Spleen (tissue), 11 donors: ENCODE data around the gene TRMT1. TPM values are rescaled to one million over a fixed set of nuclear protein-coding genes. Genes with fewer than 3 reads are reported as not detected.

ENCODE experiments used
- DNase-seq: peaks from one replicate; pipeline ENCODE4 v3.0.0-alpha.2; 2020
- H3K27ac ChIP-seq, 8 donors: fragments of 200-600 bp; sonication (generic) in 7 of 8; 1 replicate in 4 of 8; 2 replicates in 4 of 8; pipeline versions ENCODE4 v1.5.0 to v1.8.0; 2016 to 2021; ENCODE audit warnings: inconsistent platforms in 4 of 8, mild to moderate bottlenecking in 4 of 8, moderate library complexity in 1 of 8
- H3K27me3 ChIP-seq, 7 donors: fragments of 200-600 bp; sonication (generic) in 6 of 7; replicated peaks in 1 of 7; 1 replicate in 4 of 7; 2 replicates in 3 of 7; pipeline versions ENCODE4 v1.5.0 to v1.8.0; 2016 to 2021; ENCODE audit warnings: inconsistent platforms in 3 of 7, mild to moderate bottlenecking in 1 of 7
- H3K36me3 ChIP-seq, 6 donors: fragments of 200-600 bp; sonication (generic) in 5 of 6; 1 replicate in 4 of 6; 2 replicates in 2 of 6; pipeline versions ENCODE4 v1.5.0 to v1.8.0; 2016 to 2021; ENCODE audit warnings: inconsistent platforms in 2 of 6
- H3K4me1 ChIP-seq, 6 donors: fragments of 200-600 bp; sonication (generic) in 5 of 6; 1 replicate in 3 of 6; 2 replicates in 3 of 6; pipeline versions ENCODE4 v1.5.0 to v1.8.0; 2016 to 2021; ENCODE audit warnings: inconsistent platforms in 3 of 6
- H3K4me3 ChIP-seq, 8 donors: fragments of 200-600 bp; sonication (generic) in 7 of 8; 1 replicate in 4 of 8; 2 replicates in 4 of 8; pipeline versions ENCODE4 v1.5.0 to v1.8.0; 2016 to 2021; ENCODE audit warnings: inconsistent platforms in 4 of 8, mild to moderate bottlenecking in 4 of 8, moderate library complexity in 2 of 8
- H3K9me3 ChIP-seq, 8 donors: fragments of 200-600 bp; sonication (generic) in 7 of 8; 1 replicate in 4 of 8; 2 replicates in 4 of 8; pipeline versions ENCODE4 v1.5.0 to v1.8.0; 2016 to 2021; ENCODE audit warnings: inconsistent platforms in 4 of 8
- POLR2A ChIP-seq, 3 donors: fragments of 450-650 bp; IDR thresholded peaks; one replicate each; pipeline ENCODE4 v1.5.1; 2017; ENCODE audit warnings: antibody characterized with exemption in 3 of 3, mild to moderate bottlenecking in 1 of 3
- POLR2AphosphoS5 ChIP-seq, 3 donors: sonication (generic); formaldehyde crosslinking; IDR thresholded peaks; one replicate each; pipeline ENCODE4 v1.5.1; 2017; ENCODE audit warnings: antibody characterized with exemption in 3 of 3
- WGBS, 5 donors: extraction: QIAGEN DNeasy Blood & Tissue Kit in 3 of 5; methylation state at CpG; one replicate each; pipeline versions ENCODE4 v1.1.5 to v1.1.7; 2013 to 2018; 5-methylcytosine and 5-hydroxymethylcytosine counted together
- intact Hi-C: fragments of 100-400 bp; cut with DNase I; formaldehyde crosslinking; loops from one replicate; pipeline ENCODE4 v1.15.0; 2023; ENCODE audit warnings: low total_unique reads
- polyA plus RNA-seq, 3 donors: library from polyadenylated mRNA; stranded (reverse); fragments of 200-250 nt; gene quantifications; one replicate each; pipeline ENCODE4 v1.2.1, GENCODE V29; 2013
- total RNA-seq, 7 donors: library from RNA; depleted of rRNA in 3 of 7; stranded (reverse); fragments of >200 nt in 3 of 7; fragmentation: NEBNext Ultra II Directional in 4 of 7; extraction: Animal tissue kit (Norgen Biotek cat#: 25700) in 4 of 7; gene quantifications; one replicate each; pipeline versions ENCODE4 v1.1.0 to v1.2.1, GENCODE V29; 2016 to 2021
- TF ChIP-seq, protein P1 (sequence below), 11 experiments: fragments of 200-600 bp in 7 of 11; fragments of 450-650 bp in 4 of 11; sonication (generic) in 4 of 11; IDR thresholded peaks in 8 of 11; conservative IDR thresholded peaks in 3 of 11; 1 replicate in 7 of 11; 2 replicates in 4 of 11; pipeline versions ENCODE4 v1.4.0 to v1.8.0; 2016 to 2021; ENCODE audit warnings: antibody characterized with exemption in 11 of 11, inconsistent platforms in 4 of 11, mild to moderate bottlenecking in 1 of 11
- donor health status: healthy with polysubstance abuse.
- donor health status: DM: no; HTN: no; CAD: no; lungs with moderate emphysema.
- donor health status: DM: no; HTN: no; CAD: no.
- donor health status: Bipolar disorder and iron deficiency.
- donor health status: healthy.
- donor health status: DM: no; HTN: no; CAD: no.
- donor health status: DM: yes; HTN: yes; CAD: no.

TRMT1 gene
- total and polyA plus RNA-seq, 10 donors, result 27.7 to 109 (median 47.3) TPM

GRCh38 chr19:13095934-13096927, 20.3 kb downstream of the TRMT1 start:
- peaks cover 0 to 41% (median 0%) of the 10 kb centered on the region in 7 donors for H3K27me3 ChIP-seq
- peak; percentile 89 for DNase-seq
- peak overlapping the region; percentile 60 to 99 (median 97) for H3K27ac ChIP-seq
- no peaks in the 10 kb centered on the region for H3K9me3 ChIP-seq
- peaks cover 0 to 27% (median 3%) of the 10 kb centered on the region in 6 donors for H3K36me3 ChIP-seq
- H3K4me3 ChIP-seq, result peak overlapping the region; percentile 24 to 88 (median 52)
- intact Hi-C loops, result loop anchor here (2.0 kb wide), 1 partner anchor 113 kb away; no protein-coding TSS in a partner anchor
- peaks cover 26 to 81% (median 76%) of the 10 kb centered on the region in 6 donors for H3K4me1 ChIP-seq
- WGBS, 5 donors, result 14 to 24% (median 18%) methylated on average over 35 to 44 of the region's 44 CpGs
- TF ChIP-seq, protein P1, sequence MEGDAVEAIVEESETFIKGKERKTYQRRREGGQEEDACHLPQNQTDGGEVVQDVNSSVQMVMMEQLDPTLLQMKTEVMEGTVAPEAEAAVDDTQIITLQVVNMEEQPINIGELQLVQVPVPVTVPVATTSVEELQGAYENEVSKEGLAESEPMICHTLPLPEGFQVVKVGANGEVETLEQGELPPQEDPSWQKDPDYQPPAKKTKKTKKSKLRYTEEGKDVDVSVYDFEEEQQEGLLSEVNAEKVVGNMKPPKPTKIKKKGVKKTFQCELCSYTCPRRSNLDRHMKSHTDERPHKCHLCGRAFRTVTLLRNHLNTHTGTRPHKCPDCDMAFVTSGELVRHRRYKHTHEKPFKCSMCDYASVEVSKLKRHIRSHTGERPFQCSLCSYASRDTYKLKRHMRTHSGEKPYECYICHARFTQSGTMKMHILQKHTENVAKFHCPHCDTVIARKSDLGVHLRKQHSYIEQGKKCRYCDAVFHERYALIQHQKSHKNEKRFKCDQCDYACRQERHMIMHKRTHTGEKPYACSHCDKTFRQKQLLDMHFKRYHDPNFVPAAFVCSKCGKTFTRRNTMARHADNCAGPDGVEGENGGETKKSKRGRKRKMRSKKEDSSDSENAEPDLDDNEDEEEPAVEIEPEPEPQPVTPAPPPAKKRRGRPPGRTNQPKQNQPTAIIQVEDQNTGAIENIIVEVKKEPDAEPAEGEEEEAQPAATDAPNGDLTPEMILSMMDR (IDR thresholded peaks at IDR 0.05 in 8 of 11, conservative IDR thresholded peaks at IDR 0.05 in 3 of 11), result peak in 5 of 11 experiments; percentile 15 to 51 (median 48)
- TF ChIP-seq POLR2A (IDR thresholded peaks at IDR 0.05) (no peak), POLR2AphosphoS5 (IDR thresholded peaks at IDR 0.05) (peak; percentile 11 to 64 (median 44))

DNA sequence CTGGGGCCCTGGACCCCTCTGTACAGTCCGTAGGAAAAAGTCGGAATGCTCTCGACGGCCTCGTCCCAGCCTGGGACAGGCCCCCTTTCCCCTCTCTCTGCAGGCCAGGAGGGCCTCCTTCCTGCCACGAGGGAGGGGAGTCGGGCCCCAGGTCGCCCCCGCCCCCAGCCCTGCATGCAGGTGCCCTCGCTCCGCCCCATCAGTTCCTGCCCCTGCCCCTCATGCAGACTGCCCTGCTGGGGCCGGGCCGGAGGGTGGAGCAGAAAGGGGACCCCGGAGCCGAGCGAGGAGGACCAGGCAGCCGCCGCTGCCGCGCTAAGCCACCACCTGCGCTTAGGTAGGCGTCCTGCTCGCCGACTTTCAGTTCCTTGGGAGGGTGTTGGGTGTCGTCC, 21.2 kb downstream of the TRMT1 start:
- 20 to 37% (median 26%) methylated on average over 16 to 25 of the region's 25 CpGs for WGBS, 5 donors
- intact Hi-C loops, result loop anchor here (2.0 kb wide), 1 partner anchor 113 kb away; no protein-coding TSS in a partner anchor
- H3K36me3 ChIP-seq, result peaks cover 0 to 22% (median under 1%) of the 10 kb centered on the region in 6 donors
- H3K27ac ChIP-seq, result peak overlapping the region; percentile 60 to 99 (median 97)
- DNase-seq, result peak; percentile 94
- peaks cover 20 to 73% (median 67%) of the 10 kb centered on the region in 6 donors for H3K4me1 ChIP-seq
- peaks cover 0 to 41% (median 0%) of the 10 kb centered on the region in 7 donors for H3K27me3 ChIP-seq
- TF ChIP-seq POLR2AphosphoS5 (IDR thresholded peaks at IDR 0.05) (peak; percentile 83 to 84 (median 84)), POLR2A (IDR thresholded peaks at IDR 0.05) (peak in 1 of 3 donors; percentile 56)
- TF ChIP-seq, protein P1 (IDR thresholded peaks at IDR 0.05 in 8 of 11, conservative IDR thresholded peaks at IDR 0.05 in 3 of 11), result no peak
- no peaks in the 10 kb centered on the region for H3K9me3 ChIP-seq
- peak overlapping the region in 7 of 8 donors; percentile 28 to 88 (median 61) for H3K4me3 ChIP-seq

DNA sequence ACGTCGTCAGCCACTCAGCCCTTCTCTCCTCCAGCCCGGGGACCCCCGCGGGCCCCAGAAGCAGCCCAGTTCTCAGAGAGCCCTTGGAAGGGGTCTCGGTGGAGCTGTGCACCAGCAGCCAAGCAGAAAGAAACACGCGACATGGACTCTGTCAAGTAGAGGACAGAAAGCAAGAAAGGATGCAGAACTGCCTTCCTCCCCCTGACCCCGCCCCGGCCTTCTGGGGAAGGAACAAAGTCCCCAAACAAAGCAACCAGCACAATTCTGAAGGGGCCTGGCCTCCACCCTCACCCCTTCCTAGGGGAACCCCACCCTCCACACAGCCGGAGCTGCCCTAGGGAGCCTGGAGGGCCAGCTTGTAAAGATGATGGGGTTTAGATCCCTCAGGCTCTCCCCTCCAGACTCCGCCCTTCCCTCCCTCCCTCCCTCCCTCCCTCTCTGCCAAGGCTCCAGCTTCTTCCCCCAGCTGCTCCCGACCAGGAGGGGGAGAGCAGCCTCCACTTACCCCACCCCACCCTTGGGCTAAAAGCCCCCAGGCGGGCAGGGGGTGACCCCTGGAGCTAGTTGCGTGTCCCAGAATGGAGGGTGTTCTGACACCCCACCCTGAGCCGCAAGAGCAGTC, 21.7 kb downstream of the TRMT1 start:
- peak overlapping the region in 7 of 8 donors; percentile 28 to 88 (median 61) for H3K4me3 ChIP-seq
- peaks cover 0 to 41% (median 0%) of the 10 kb centered on the region in 7 donors for H3K27me3 ChIP-seq
- H3K9me3 ChIP-seq, result no peaks in the 10 kb centered on the region
- WGBS, 5 donors, result 21 to 38% (median 26%) methylated on average over 11 to 16 of the region's 16 CpGs
- TF ChIP-seq POLR2AphosphoS5 (IDR thresholded peaks at IDR 0.05) (no peak), POLR2A (IDR thresholded peaks at IDR 0.05) (no peak)
- TF ChIP-seq, protein P1 (IDR thresholded peaks at IDR 0.05 in 8 of 11, conservative IDR thresholded peaks at IDR 0.05 in 3 of 11), result no peak
- intact Hi-C loops, result loop anchor here (2.0 kb wide), 1 partner anchor 112 kb away; no protein-coding TSS in a partner anchor
- peaks cover 15 to 68% (median 62%) of the 10 kb centered on the region in 6 donors for H3K4me1 ChIP-seq
- DNase-seq, result peak; percentile 92
- H3K27ac ChIP-seq, result peak overlapping the region; percentile 60 to 99 (median 97)
- peaks cover 0 to 22% (median 0%) of the 10 kb centered on the region in 6 donors for H3K36me3 ChIP-seq
